HL-60 (cell line): ENCODE measurements around the gene WNT7B.

ENCODE experiments used
- DNase-seq, 2 experiments: peaks; one replicate each; pipeline ENCODE4 v3.0.0-alpha.2; 2010 to 2020; ENCODE audit warnings: low read depth in 1 of 2, low spot score in 1 of 2
- H3K27ac ChIP-seq: fragments of 250-450 bp; sonication (Bioruptor Pico); replicated peaks from 2 replicates; pipeline ENCODE4 v1.5.1; 2020; ENCODE audit warnings: mild to moderate bottlenecking, moderate library complexity
- H3K27me3 ChIP-seq: fragments of 250-450 bp; sonication (Bioruptor Pico); 2 replicates; pipeline ENCODE4 v1.5.1; 2021; ENCODE audit warnings: mild to moderate bottlenecking, moderate library complexity; ENCODE audit not compliant: insufficient read depth, poor library complexity, severe bottlenecking
- H3K4me3 ChIP-seq: replicated peaks from 2 replicates; pipeline ENCODE4 v1.5.1; 2011; ENCODE audit warnings: mild to moderate bottlenecking, control low read depth, low read length; ENCODE audit not compliant: insufficient read depth
- GABPA ChIP-seq: IDR thresholded peaks from 2 replicates; pipeline ENCODE4 v1.6.1; 2012; ENCODE audit warnings: low read depth
- POLR2AphosphoS5 ChIP-seq: IDR thresholded peaks from 2 replicates; pipeline ENCODE4 v1.6.1; 2012; ENCODE audit warnings: low read depth
- SPI1 ChIP-seq: IDR thresholded peaks from 2 replicates; pipeline ENCODE4 v1.6.1; 2012; ENCODE audit warnings: low read depth, mild to moderate bottlenecking, borderline replicate concordance
- TF ChIP-seq, protein P1 (sequence below): IDR thresholded peaks from 2 replicates; pipeline ENCODE4 v1.6.1; 2012; ENCODE audit warnings: low read depth; ENCODE audit not compliant: insufficient replicate concordance
- TF ChIP-seq, protein P2 (sequence below): IDR thresholded peaks from one replicate; pipeline ENCODE4 v1.5.1; 2011; ENCODE audit warnings: low read length, control low read depth, inconsistent platforms; ENCODE audit not compliant: insufficient read depth

WNT7B gene

GRCh38 chr22:45891471-45891995 lies 85.4 kb downstream of the WNT7B start:
- Histone ChIP-seq H3K27me3 (peaks cover 13% of the 10 kb centered on the region), H3K27ac (no peak overlapping the region), H3K4me3 (no peak overlapping the region)
- DNase-seq, result peak in 1 of 2 experiments; percentile 59
- TF ChIP-seq SPI1 (peak; percentile 66; the same call in 1 of the 2 replicates), GABPA (no peak)

DNA sequence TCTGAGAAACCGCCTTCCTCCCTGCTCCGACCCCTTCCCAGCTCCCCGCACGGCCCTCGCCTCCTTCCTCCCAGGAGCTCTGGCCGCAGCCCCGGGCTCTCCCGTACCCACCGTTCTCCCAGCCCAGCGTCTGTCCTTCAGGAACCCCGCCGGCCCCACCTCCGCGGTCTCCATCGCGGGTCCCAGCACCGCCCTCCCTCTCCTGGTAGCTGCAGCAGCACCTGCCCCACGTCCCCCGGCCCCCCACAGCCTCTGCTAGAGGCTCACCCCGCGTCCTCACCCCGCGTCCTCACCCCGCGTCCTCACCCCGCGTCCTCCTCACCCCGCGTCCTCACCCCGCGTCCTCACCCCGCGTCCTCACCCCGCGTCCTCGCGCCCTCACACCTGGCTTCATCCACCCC lies 85.9 kb downstream of the WNT7B start:
- TF ChIP-seq, protein P1, sequence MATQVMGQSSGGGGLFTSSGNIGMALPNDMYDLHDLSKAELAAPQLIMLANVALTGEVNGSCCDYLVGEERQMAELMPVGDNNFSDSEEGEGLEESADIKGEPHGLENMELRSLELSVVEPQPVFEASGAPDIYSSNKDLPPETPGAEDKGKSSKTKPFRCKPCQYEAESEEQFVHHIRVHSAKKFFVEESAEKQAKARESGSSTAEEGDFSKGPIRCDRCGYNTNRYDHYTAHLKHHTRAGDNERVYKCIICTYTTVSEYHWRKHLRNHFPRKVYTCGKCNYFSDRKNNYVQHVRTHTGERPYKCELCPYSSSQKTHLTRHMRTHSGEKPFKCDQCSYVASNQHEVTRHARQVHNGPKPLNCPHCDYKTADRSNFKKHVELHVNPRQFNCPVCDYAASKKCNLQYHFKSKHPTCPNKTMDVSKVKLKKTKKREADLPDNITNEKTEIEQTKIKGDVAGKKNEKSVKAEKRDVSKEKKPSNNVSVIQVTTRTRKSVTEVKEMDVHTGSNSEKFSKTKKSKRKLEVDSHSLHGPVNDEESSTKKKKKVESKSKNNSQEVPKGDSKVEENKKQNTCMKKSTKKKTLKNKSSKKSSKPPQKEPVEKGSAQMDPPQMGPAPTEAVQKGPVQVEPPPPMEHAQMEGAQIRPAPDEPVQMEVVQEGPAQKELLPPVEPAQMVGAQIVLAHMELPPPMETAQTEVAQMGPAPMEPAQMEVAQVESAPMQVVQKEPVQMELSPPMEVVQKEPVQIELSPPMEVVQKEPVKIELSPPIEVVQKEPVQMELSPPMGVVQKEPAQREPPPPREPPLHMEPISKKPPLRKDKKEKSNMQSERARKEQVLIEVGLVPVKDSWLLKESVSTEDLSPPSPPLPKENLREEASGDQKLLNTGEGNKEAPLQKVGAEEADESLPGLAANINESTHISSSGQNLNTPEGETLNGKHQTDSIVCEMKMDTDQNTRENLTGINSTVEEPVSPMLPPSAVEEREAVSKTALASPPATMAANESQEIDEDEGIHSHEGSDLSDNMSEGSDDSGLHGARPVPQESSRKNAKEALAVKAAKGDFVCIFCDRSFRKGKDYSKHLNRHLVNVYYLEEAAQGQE, result no peak
- TF ChIP-seq, protein P2, sequence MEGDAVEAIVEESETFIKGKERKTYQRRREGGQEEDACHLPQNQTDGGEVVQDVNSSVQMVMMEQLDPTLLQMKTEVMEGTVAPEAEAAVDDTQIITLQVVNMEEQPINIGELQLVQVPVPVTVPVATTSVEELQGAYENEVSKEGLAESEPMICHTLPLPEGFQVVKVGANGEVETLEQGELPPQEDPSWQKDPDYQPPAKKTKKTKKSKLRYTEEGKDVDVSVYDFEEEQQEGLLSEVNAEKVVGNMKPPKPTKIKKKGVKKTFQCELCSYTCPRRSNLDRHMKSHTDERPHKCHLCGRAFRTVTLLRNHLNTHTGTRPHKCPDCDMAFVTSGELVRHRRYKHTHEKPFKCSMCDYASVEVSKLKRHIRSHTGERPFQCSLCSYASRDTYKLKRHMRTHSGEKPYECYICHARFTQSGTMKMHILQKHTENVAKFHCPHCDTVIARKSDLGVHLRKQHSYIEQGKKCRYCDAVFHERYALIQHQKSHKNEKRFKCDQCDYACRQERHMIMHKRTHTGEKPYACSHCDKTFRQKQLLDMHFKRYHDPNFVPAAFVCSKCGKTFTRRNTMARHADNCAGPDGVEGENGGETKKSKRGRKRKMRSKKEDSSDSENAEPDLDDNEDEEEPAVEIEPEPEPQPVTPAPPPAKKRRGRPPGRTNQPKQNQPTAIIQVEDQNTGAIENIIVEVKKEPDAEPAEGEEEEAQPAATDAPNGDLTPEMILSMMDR, result no peak
- TF ChIP-seq SPI1, result no peak
- no peak for TF ChIP-seq POLR2AphosphoS5
- TF ChIP-seq GABPA, result no peak
- H3K27me3 ChIP-seq, result peaks cover 13% of the 10 kb centered on the region
- no peak for DNase-seq

GRCh38 chr22:45890351-45890635 lies 86.7 kb downstream of the WNT7B start:
- no peak for TF ChIP-seq GABPA
- TF ChIP-seq, protein P1, result no peak
- TF ChIP-seq, protein P2, result no peak
- Histone ChIP-seq H3K27ac (no peak overlapping the region), H3K4me3 (no peak overlapping the region), H3K27me3 (peaks cover 13% of the 10 kb centered on the region)
- no peak for DNase-seq

More for the DNA sequence above, 85.9 kb downstream of the WNT7B start:
- no peak overlapping the region for H3K4me3 ChIP-seq
- H3K27ac ChIP-seq, result no peak overlapping the region

- no peak for DNase-seq
- TF ChIP-seq, protein P1, result no peak
- no peak for TF ChIP-seq SPI1
- TF ChIP-seq GABPA, result no peak
- no peak for TF ChIP-seq POLR2AphosphoS5
- TF ChIP-seq, protein P2, result no peak
- Histone ChIP-seq H3K27me3 (peaks cover 13% of the 10 kb centered on the region), H3K4me3 (no peak overlapping the region), H3K27ac (no peak overlapping the region)
These were observed 87.2 kb downstream of the WNT7B start for GRCh38 chr22:45889539-45890350.
